ENCODE measurements around the gene MRPL53. TPM values are rescaled to one million over a fixed set of nuclear protein-coding genes. Genes with fewer than 3 reads are reported as not detected.

Gene MRPL53
- total RNA-seq, 1 experiment from 2014 or later: 65.4 TPM

GRCh38 chr2:74499940-74500577, 27.6 kb upstream of the MRPL53 start:
- intact Hi-C loops (cut with micrococcal nuclease): no loop called here
- no peak for TF ChIP-seq ZNF274 (IDR thresholded peaks at IDR 0.05; ENCODE audit: low read depth, low read length)
- TF ChIP-seq ZBTB33 (IDR thresholded peaks at IDR 0.05; ENCODE audit: extremely low read depth, insufficient replicate concordance, low read length): no peak
- no peak for TF ChIP-seq EZH2 (IDR thresholded peaks at IDR 0.05)
- no peak for TF ChIP-seq TCF7L2 (IDR thresholded peaks at IDR 0.05; ENCODE audit: borderline replicate concordance, extremely low read depth, insufficient read depth, insufficient read length)
- no peak for TF ChIP-seq JUND (IDR thresholded peaks at IDR 0.05)
- TF ChIP-seq POLR2A (IDR thresholded peaks at IDR 0.05; ENCODE audit: borderline replicate concordance, extremely low read depth, insufficient read depth, insufficient read length): no peak
- TF ChIP-seq POLR2AphosphoS5 (IDR thresholded peaks at IDR 0.05; ENCODE audit: low read depth, low read length): no peak
- no peak for TF ChIP-seq CBX3 (IDR thresholded peaks at IDR 0.05; ENCODE audit: low read depth)
- no peak for TF ChIP-seq RAD21 (IDR thresholded peaks at IDR 0.05; ENCODE audit: low read depth)
- TF ChIP-seq SIN3A (IDR thresholded peaks at IDR 0.05; ENCODE audit: low read depth): no peak
- TF ChIP-seq SRF (IDR thresholded peaks at IDR 0.05; ENCODE audit: low read depth): no peak
- no peak for TF ChIP-seq YY1 (IDR thresholded peaks at IDR 0.05; ENCODE audit: extremely low read depth, insufficient replicate concordance, low read depth, low read length)
- TF ChIP-seq ELF1 (IDR thresholded peaks at IDR 0.05; ENCODE audit: borderline replicate concordance, low read depth): no peak
- H3K9me2 ChIP-seq (ENCODE audit: insufficient read depth): no peaks in the 10 kb centered on the region
- no peak overlapping the region for H3K27ac ChIP-seq (ENCODE audit: low read depth, low read length)
- DNase-seq (ENCODE audit: low read depth, low spot score): no peak
- no peaks in the 10 kb centered on the region for H3K27me3 ChIP-seq (ENCODE audit: insufficient read depth, low read length)
- peaks cover under 1% of the 10 kb centered on the region; the same call in 1 of the 2 replicates for H3K79me2 ChIP-seq (ENCODE audit: insufficient read depth, low read length)
- ChIA-PET POLR2A (interaction anchor here (1.3 kb wide), 1 partner anchor 25 kb away, joined by 3 read pairs; no protein-coding TSS in a partner anchor), RAD21 (ENCODE audit: low non-redundant PET in 1 of 2, low total read pairs in 2 of 2, uncharacterized antibody in 2 of 2, unreplicated experiment in 2 of 2) (no interaction called here), CTCF (no interaction called here)
- peaks cover 16 to 35% of the 10 kb centered on the region in 2 experiments for H3K4me1 ChIP-seq (ENCODE audit: control insufficient read depth in 1 of 2, insufficient read depth in 2 of 2, low read length in 2 of 2)
- H4K20me1 ChIP-seq (ENCODE audit: insufficient read depth): no peaks in the 10 kb centered on the region
- ATAC-seq: no peak
- no peak overlapping the region for H2AFZ ChIP-seq (ENCODE audit: low read depth, low read length, poor library complexity, severe bottlenecking)
- no TSS peak for BruUV-seq (replicated peaks)
- H3K36me3 ChIP-seq (ENCODE audit: control insufficient read depth in 1 of 2, insufficient read depth in 2 of 2, low read length in 2 of 2): peaks cover 0 to 6% of the 10 kb centered on the region in 2 experiments; a peak in 2 of 4 replicates
- no peaks in the 10 kb centered on the region for H3K9me3 ChIP-seq (ENCODE audit: control insufficient read depth in 1 of 2, insufficient read depth in 1 of 2, low read depth in 1 of 2, low read length in 2 of 2)
- H3K4me3 ChIP-seq (replicated peaks in 1 of 2; ENCODE audit: low read depth in 1 of 2, low read length in 2 of 2): no peak overlapping the region
- no peak overlapping the region for H3K4me2 ChIP-seq (ENCODE audit: low read length)
- no peak overlapping the region for H3K9ac ChIP-seq (ENCODE audit: low read length)
